Activated CD4-positive, alpha-beta T cell treated with anti-CD3 and anti-CD28 coated beads, Interleukin-2, amount 10 ng/mL, durations not matched to agents 7 days and 5 days (primary cell): ENCODE data around the gene WFIKKN2. TPM values are rescaled to one million over a fixed set of nuclear protein-coding genes. Genes with fewer than 3 reads are reported as not detected.

ENCODE experiments used
- CTCF ChIA-PET: fragments of 350-600 bp; sonication (Branson Sonifier 250); formaldehyde crosslinking; loops from one replicate; lab custom pipeline; 2021; ENCODE audit warnings: antibody characterized with exemption; lab: Charles Lee
- POLR2A ChIA-PET: fragments of 350-600 bp; sonication (Branson Sonifier 250); formaldehyde crosslinking; loops from one replicate; lab custom pipeline; 2021; ENCODE audit warnings: antibody characterized with exemption; lab: Charles Lee
- DNase-seq: peaks from one replicate; pipeline ENCODE4 v3.0.0-alpha.2; 2020
- H3K27ac Mint-ChIP-seq: one replicate; pipeline ENCODE4 v1.8.0; 2021; ENCODE audit warnings: mild to moderate bottlenecking, moderate library complexity, mixed read lengths
- H3K27me3 Mint-ChIP-seq: one replicate; pipeline ENCODE4 v1.8.0; 2021; ENCODE audit warnings: mixed read lengths
- H3K36me3 Mint-ChIP-seq: one replicate; pipeline ENCODE4 v1.8.0; 2021; ENCODE audit warnings: low read depth, mixed read lengths
- H3K4me1 Mint-ChIP-seq: one replicate; pipeline ENCODE4 v1.8.0; 2021; ENCODE audit warnings: mixed read lengths
- H3K4me3 Mint-ChIP-seq: one replicate; pipeline ENCODE4 v1.8.0; 2021; ENCODE audit warnings: mild to moderate bottlenecking, moderate library complexity, mixed read lengths
- H3K9me3 Mint-ChIP-seq: one replicate; pipeline ENCODE4 v1.8.0; 2021; ENCODE audit warnings: mixed read lengths
- total RNA-seq, 2 experiments: library from RNA; stranded (reverse); gene quantifications; one replicate each; pipeline ENCODE4 v1.2.3, GENCODE V29; 2021

Gene WFIKKN2
- total RNA-seq, 2 experiments from 2014 or later: not detected

GRCh38 chr17:50877838-50878237 lies 42.5 kb downstream of the WFIKKN2 start:
- Mint-ChIP-seq H3K36me3 (peaks cover 2% of the 10 kb centered on the region), H3K27me3 (peaks cover 21% of the 10 kb centered on the region), H3K4me1 (peaks cover 29% of the 10 kb centered on the region), H3K9me3 (peaks cover 2% of the 10 kb centered on the region), H3K4me3 (no peak overlapping the region), H3K27ac (no peak overlapping the region)
- CTCF ChIA-PET: interaction anchor here (0.8 to 2.0 kb wide), 4 partner anchors 8 to 25 kb away, joined by 3 to 7 read pairs (median 4); no protein-coding TSS in a partner anchor
- POLR2A ChIA-PET: no interaction called here
- DNase-seq: no peak

- H3K36me3 Mint-ChIP-seq: no peaks in the 10 kb centered on the region
- POLR2A ChIA-PET: no interaction called here
- no peak overlapping the region for H3K27ac Mint-ChIP-seq
- peaks cover 21% of the 10 kb centered on the region for H3K4me1 Mint-ChIP-seq
- DNase-seq: no peak
- H3K4me3 Mint-ChIP-seq: no peak overlapping the region
- H3K27me3 Mint-ChIP-seq: peaks cover 15% of the 10 kb centered on the region
- peaks cover 2% of the 10 kb centered on the region for H3K9me3 Mint-ChIP-seq
- CTCF ChIA-PET: interaction anchor here (1.0 to 2.0 kb wide), 3 partner anchors 21 to 482 kb away, joined by 3 to 7 read pairs (median 4); partner anchors contain the start of gene LRRC59
Measured at GRCh38 chr17:50879086-50879485, 43.7 kb downstream of the WFIKKN2 start.

- POLR2A ChIA-PET: no interaction called here
- Mint-ChIP-seq H3K27ac (peak overlapping the region; percentile 6), H3K4me1 (peaks cover 24% of the 10 kb centered on the region), H3K9me3 (peaks cover 2% of the 10 kb centered on the region), H3K36me3 (no peaks in the 10 kb centered on the region), H3K27me3 (peaks cover 6% of the 10 kb centered on the region), H3K4me3 (no peak overlapping the region)
- DNase-seq: no peak
- CTCF ChIA-PET: no interaction called here
Measured at GRCh38 chr17:50881182-50881581, 45.8 kb downstream of the WFIKKN2 start.

- H3K4me3 Mint-ChIP-seq: no peak overlapping the region
- H3K36me3 Mint-ChIP-seq: no peaks in the 10 kb centered on the region
- peaks cover 2% of the 10 kb centered on the region for H3K9me3 Mint-ChIP-seq
- peaks cover 39% of the 10 kb centered on the region for H3K4me1 Mint-ChIP-seq
- H3K27ac Mint-ChIP-seq: no peak overlapping the region
- ChIA-PET CTCF (no interaction called here), POLR2A (no interaction called here)
- no peak for DNase-seq
- peaks cover 4% of the 10 kb centered on the region for H3K27me3 Mint-ChIP-seq
Measured at GRCh38 chr17:50882851-50883250, 47.5 kb downstream of the WFIKKN2 start.

GRCh38 chr17:50883850-50884438 lies 48.6 kb downstream of the WFIKKN2 start:
- peaks cover 44% of the 10 kb centered on the region for H3K4me1 Mint-ChIP-seq
- peaks cover 8% of the 10 kb centered on the region for H3K27me3 Mint-ChIP-seq
- CTCF ChIA-PET: interaction anchor here (0.5 to 3.3 kb wide), 4 partner anchors 13 to 23 kb away, joined by 3 to 17 read pairs (median 5); partner anchors contain the start of gene TOB1
- H3K27ac Mint-ChIP-seq: peak overlapping the region; percentile 48
- no peak for DNase-seq
- H3K4me3 Mint-ChIP-seq: no peak overlapping the region
- POLR2A ChIA-PET: no interaction called here
- H3K9me3 Mint-ChIP-seq: peaks cover 1% of the 10 kb centered on the region
- peaks cover 1% of the 10 kb centered on the region for H3K36me3 Mint-ChIP-seq

GRCh38 chr17:50884439-50885311 lies 49.3 kb downstream of the WFIKKN2 start:
- Mint-ChIP-seq H3K27ac (peak overlapping the region; percentile 48), H3K4me1 (peaks cover 44% of the 10 kb centered on the region), H3K27me3 (peaks cover 11% of the 10 kb centered on the region), H3K36me3 (peaks cover 1% of the 10 kb centered on the region), H3K9me3 (no peaks in the 10 kb centered on the region), H3K4me3 (no peak overlapping the region)
- CTCF ChIA-PET: interaction anchor here (0.5 to 3.3 kb wide), 6 partner anchors 12 to 22 kb away, joined by 3 to 17 read pairs (median 4); partner anchors contain the start of gene TOB1
- POLR2A ChIA-PET: no interaction called here
- no peak for DNase-seq

- POLR2A ChIA-PET: no interaction called here
- H3K36me3 Mint-ChIP-seq: peaks cover 1% of the 10 kb centered on the region
- peaks cover 30% of the 10 kb centered on the region for H3K4me1 Mint-ChIP-seq
- H3K9me3 Mint-ChIP-seq: no peaks in the 10 kb centered on the region
- DNase-seq: no peak
- CTCF ChIA-PET: interaction anchor here (0.7 to 2.6 kb wide), 5 partner anchors 11 to 40 kb away, joined by 4 to 15 read pairs (median 4); no protein-coding TSS in a partner anchor
- peaks cover 9% of the 10 kb centered on the region for H3K27me3 Mint-ChIP-seq
- peak overlapping the region; percentile 84 for H3K27ac Mint-ChIP-seq
- H3K4me3 Mint-ChIP-seq: no peak overlapping the region
Measured at GRCh38 chr17:50887705-50888245, 52.4 kb downstream of the WFIKKN2 start.

GRCh38 chr17:50889528-50890118 lies 54.2 kb downstream of the WFIKKN2 start:
- Mint-ChIP-seq H3K27me3 (peaks cover 9% of the 10 kb centered on the region), H3K4me1 (peaks cover 22% of the 10 kb centered on the region), H3K27ac (no peak overlapping the region), H3K4me3 (no peak overlapping the region), H3K9me3 (no peaks in the 10 kb centered on the region), H3K36me3 (peaks cover 1% of the 10 kb centered on the region)
- POLR2A ChIA-PET: interaction anchor here (0.5 kb wide), 1 partner anchor 242 kb away, joined by 4 read pairs; no protein-coding TSS in a partner anchor
- no peak for DNase-seq
- CTCF ChIA-PET: interaction anchor here (1.0 to 2.6 kb wide), 6 partner anchors 9 to 27 kb away, joined by 3 to 15 read pairs (median 4); no protein-coding TSS in a partner anchor

GRCh38 chr17:50890675-50891516 lies 55.5 kb downstream of the WFIKKN2 start:
- peaks cover 9% of the 10 kb centered on the region for H3K27me3 Mint-ChIP-seq
- ChIA-PET CTCF (interaction anchor here (1.0 to 1.6 kb wide), 2 partner anchors 8 to 58 kb away, joined by 4 read pairs; no protein-coding TSS in a partner anchor), POLR2A (no interaction called here)
- peaks cover 22% of the 10 kb centered on the region for H3K4me1 Mint-ChIP-seq
- no peak overlapping the region for H3K27ac Mint-ChIP-seq
- DNase-seq: no peak
- peaks cover 1% of the 10 kb centered on the region for H3K36me3 Mint-ChIP-seq
- no peak overlapping the region for H3K4me3 Mint-ChIP-seq
- no peaks in the 10 kb centered on the region for H3K9me3 Mint-ChIP-seq

- Mint-ChIP-seq H3K4me3 (no peak overlapping the region), H3K36me3 (peaks cover 1% of the 10 kb centered on the region), H3K4me1 (peaks cover 17% of the 10 kb centered on the region), H3K27me3 (peaks cover 9% of the 10 kb centered on the region), H3K9me3 (no peaks in the 10 kb centered on the region), H3K27ac (no peak overlapping the region)
- ChIA-PET POLR2A (no interaction called here), CTCF (interaction anchor here (0.6 to 1.6 kb wide), 3 partner anchors 57 to 1030 kb away, joined by 3 to 4 read pairs (median 4); no protein-coding TSS in a partner anchor)
- no peak for DNase-seq
Measured at GRCh38 chr17:50891577-50891989, 56.2 kb downstream of the WFIKKN2 start.
